ENCODE results near the gene SLC2A11.

- TF ChIP-seq POLR2A (IDR thresholded peaks at IDR 0.05; ENCODE audit: low read depth, low read length) (no peak), POLR2AphosphoS5 (IDR thresholded peaks at IDR 0.05; ENCODE audit: low read depth, low read length) (no peak), TAF1 (IDR thresholded peaks at IDR 0.05; ENCODE audit: borderline replicate concordance, low read depth, low read length) (no peak)
Measured at GRCh38 chr22:23816156-23816976, 41.3 kb upstream of the SLC2A11 start.

All from GM12892 (cell line).